IMR-90 (cell line): ENCODE data around the gene OPHN1. TPM values are rescaled to one million over a fixed set of nuclear protein-coding genes. Genes with fewer than 3 reads are reported as not detected.
A peak's percentile ranks its signal among the peaks of the same experiment; 100 is the strongest.

Source experiments
- ATAC-seq: fragments of 200-7000 bp; cut with Tn5 transposase; 2 replicates; pipeline ENCODE4 v1.9.1; 2020; ENCODE audit warnings: low read depth, mild to moderate bottlenecking, moderate library complexity
- BruUV-seq: library from RNA; stranded (reverse); fragments of 400-500 nt; replicated peaks from 2 replicates; lab custom pipeline; 2021; lab: Mats Ljungman, UMichigan
- CTCF ChIA-PET: fragments of 300-600 bp; formaldehyde crosslinking; extraction: SDS; loops from one replicate; lab custom pipeline; 2021; ENCODE audit warnings: antibody characterized with exemption; lab: Yijun Ruan, JAX
- POLR2A ChIA-PET: fragments of 300-600 bp; sonication (Branson Sonifier 250); formaldehyde crosslinking; loops from one replicate; lab custom pipeline; 2022; ENCODE audit warnings: antibody characterized with exemption; ENCODE audit not compliant: unreplicated experiment; lab: Charles Lee
- DNase-seq: peaks from one replicate; pipeline ENCODE4 v3.0.0; 2013
- H2AFZ ChIP-seq: replicated peaks from 2 replicates; pipeline ENCODE3; 2013; ENCODE audit warnings: low read length, mild to moderate bottlenecking; ENCODE audit not compliant: poor library complexity
- H2AK5ac ChIP-seq: 2 replicates; pipeline ENCODE4 v1.6.1; 2013; ENCODE audit warnings: low read depth, low read length, inconsistent platforms
- H2AK9ac ChIP-seq: replicated peaks from 2 replicates; pipeline ENCODE3; 2013; ENCODE audit warnings: mild to moderate bottlenecking, low read depth, low read length, moderate library complexity; ENCODE audit not compliant: poor library complexity
- H2BK120ac ChIP-seq: 2 replicates; pipeline ENCODE4 v1.6.1; 2013; ENCODE audit warnings: low read depth, low read length, inconsistent platforms
- H2BK15ac ChIP-seq: 3 replicates; pipeline ENCODE4 v1.6.1; 2013; ENCODE audit warnings: low read depth, low read length, inconsistent platforms
- H2BK20ac ChIP-seq: 2 replicates; pipeline ENCODE4 v1.6.1; 2013; ENCODE audit warnings: low read depth, mild to moderate bottlenecking, inconsistent platforms, low read length, moderate library complexity
- H2BK5ac ChIP-seq: 2 replicates; pipeline ENCODE4 v1.6.1; 2013; ENCODE audit warnings: mild to moderate bottlenecking, low read depth, low read length, inconsistent platforms; ENCODE audit not compliant: poor library complexity, severe bottlenecking
- H3K14ac ChIP-seq: replicated peaks from 2 replicates; pipeline ENCODE4 v1.6.1; 2013; ENCODE audit warnings: low read depth, low read length, inconsistent platforms
- H3K18ac ChIP-seq: 2 replicates; pipeline ENCODE4 v1.6.1; 2013; ENCODE audit warnings: low read depth, low read length, control low read depth
- H3K23ac ChIP-seq: 2 replicates; pipeline ENCODE4 v1.6.1; 2013; ENCODE audit warnings: low read depth, low read length, inconsistent platforms
- H3K27ac ChIP-seq: 2 replicates; pipeline ENCODE4 v1.5.1; 2013; ENCODE audit warnings: mild to moderate bottlenecking, control low read depth, low read length; ENCODE audit not compliant: insufficient read depth
- H3K27me3 ChIP-seq: 2 replicates; pipeline ENCODE4 v1.6.1; 2013; ENCODE audit warnings: low read length; ENCODE audit not compliant: control insufficient read depth, insufficient read depth
- H3K36me3 ChIP-seq: 2 replicates; pipeline ENCODE4 v1.6.1; 2013; ENCODE audit warnings: low read length, mixed read lengths; ENCODE audit not compliant: control insufficient read depth, insufficient read depth
- H3K4ac ChIP-seq: 2 replicates; pipeline ENCODE4 v1.6.1; 2013; ENCODE audit warnings: low read depth, low read length, inconsistent platforms
- H3K4me1 ChIP-seq: 2 replicates; pipeline ENCODE4 v1.6.1; 2013; ENCODE audit warnings: low read length, mixed read lengths; ENCODE audit not compliant: control insufficient read depth, insufficient read depth
- H3K4me2 ChIP-seq: 2 replicates; pipeline ENCODE4 v1.6.1; 2013; ENCODE audit warnings: low read depth, mild to moderate bottlenecking, control low read depth, low read length, moderate library complexity
- H3K4me3 ChIP-seq: 2 replicates; pipeline ENCODE4 v1.5.1; 2013; ENCODE audit warnings: low read depth, mild to moderate bottlenecking, control low read depth, low read length, moderate library complexity; ENCODE audit not compliant: insufficient read depth
- H3K56ac ChIP-seq: 2 replicates; pipeline ENCODE4 v1.6.1; 2013; ENCODE audit warnings: low read length, inconsistent platforms; ENCODE audit not compliant: insufficient read depth; ENCODE audit errors: extremely low read depth
- H3K79me1 ChIP-seq, 2 experiments: 2 replicates each; pipeline ENCODE4 v1.6.1; 2013; ENCODE audit warnings: low read length in 2 of 2, inconsistent platforms in 1 of 2, low read depth in 1 of 2
- H3K9ac ChIP-seq: 2 replicates; pipeline ENCODE4 v1.6.1; 2013; ENCODE audit warnings: low read depth, low read length, control low read depth
- H3K9me1 ChIP-seq: 2 replicates; pipeline ENCODE4 v1.6.1; 2013; ENCODE audit warnings: low read length, inconsistent platforms; ENCODE audit not compliant: insufficient read depth
- H3K9me3 ChIP-seq: 2 replicates; pipeline ENCODE4 v1.6.1; 2013; ENCODE audit warnings: low read length; ENCODE audit not compliant: control insufficient read depth, insufficient read depth
- H4K20me1 ChIP-seq: 2 replicates; pipeline ENCODE4 v1.6.1; 2013; ENCODE audit warnings: low read length, inconsistent platforms; ENCODE audit not compliant: insufficient read depth
- H4K5ac ChIP-seq: 2 replicates; pipeline ENCODE4 v1.6.1; 2013; ENCODE audit warnings: mild to moderate bottlenecking, low read depth, low read length, control low read depth
- H4K8ac ChIP-seq, 2 experiments: 2 replicates each; pipeline ENCODE4 v1.6.1; 2013; ENCODE audit warnings: low read depth in 2 of 2, low read length in 2 of 2, control low read depth in 1 of 2, inconsistent platforms in 1 of 2
- H4K91ac ChIP-seq: 2 replicates; pipeline ENCODE4 v1.6.1; 2013; ENCODE audit warnings: low read depth, low read length, inconsistent platforms; ENCODE audit not compliant: insufficient read depth
- BHLHE40 ChIP-seq: fragments of 150-350 bp; IDR thresholded peaks from 2 replicates; pipeline ENCODE4 v1.6.1; 2016; ENCODE audit warnings: mild to moderate bottlenecking, low read depth, low read length
- CEBPB ChIP-seq: IDR thresholded peaks from 2 replicates; pipeline ENCODE4 v1.6.1; 2012; ENCODE audit warnings: low read depth, low read length, improper control_type of control experiment
- CHD1 ChIP-seq: IDR thresholded peaks from 2 replicates; pipeline ENCODE4 v1.6.1; 2012; ENCODE audit warnings: low read depth, low read length, improper control_type of control experiment
- FOS ChIP-seq: fragments of 150-350 bp; IDR thresholded peaks from 2 replicates; pipeline ENCODE4 v1.6.1; 2016; ENCODE audit warnings: low read depth, low read length
- MAFK ChIP-seq: IDR thresholded peaks from 2 replicates; pipeline ENCODE4 v1.6.1; 2012; ENCODE audit warnings: low read depth, low read length, improper control_type of control experiment
- MAZ ChIP-seq: IDR thresholded peaks from 2 replicates; pipeline ENCODE4 v1.6.1; 2012; ENCODE audit warnings: low read depth, mild to moderate bottlenecking, low read length, improper control_type of control experiment, moderate library complexity, borderline replicate concordance
- MXI1 ChIP-seq: IDR thresholded peaks from 2 replicates; pipeline ENCODE4 v1.6.1; 2012; ENCODE audit warnings: low read depth, mild to moderate bottlenecking, low read length, moderate library complexity, borderline replicate concordance
- NFE2L2 ChIP-seq: fragments of 150-350 bp; IDR thresholded peaks from 2 replicates; pipeline ENCODE4 v1.6.1; 2016; ENCODE audit warnings: low read depth, mild to moderate bottlenecking, low read length
- POLR2A ChIP-seq: IDR thresholded peaks from 2 replicates; pipeline ENCODE4 v1.6.1; 2012; ENCODE audit warnings: mild to moderate bottlenecking, low read depth, low read length
- RAD21 ChIP-seq: IDR thresholded peaks from 2 replicates; pipeline ENCODE4 v1.6.1; 2012; ENCODE audit warnings: low read length, improper control_type of control experiment
- RCOR1 ChIP-seq: IDR thresholded peaks from 2 replicates; pipeline ENCODE4 v1.6.1; 2012; ENCODE audit warnings: mild to moderate bottlenecking, low read length, improper control_type of control experiment; ENCODE audit not compliant: insufficient replicate concordance
- RFX5 ChIP-seq: IDR thresholded peaks from 2 replicates; pipeline ENCODE4 v1.8.0; 2012; ENCODE audit warnings: low read depth, mild to moderate bottlenecking, low read length, moderate library complexity
- SMC3 ChIP-seq: fragments of 150-350 bp; IDR thresholded peaks from 2 replicates; pipeline ENCODE4 v1.6.1; 2016; ENCODE audit warnings: low read depth, mild to moderate bottlenecking, antibody characterized with exemption, low read length, moderate library complexity
- WGBS, 2 experiments: methylation state at CpG; one replicate each; pipeline versions ENCODE4 v1.1.5 to v1.1.7; 2013; ENCODE audit warnings: missing lambda C conversion rate in 2 of 2; ENCODE audit not compliant: insufficient read length in 1 of 2; ENCODE audit errors: extremely low coverage in 2 of 2; 5-methylcytosine and 5-hydroxymethylcytosine counted together
- dilution Hi-C: fragments of 300-500 bp; cut with HindIII; formaldehyde crosslinking; loops from one replicate; pipeline ENCODE4 v1.14.3; 2018; ENCODE audit warnings: low sequenced_read_pairs; ENCODE audit not compliant: unreplicated experiment
- in situ Hi-C: fragments of 300-500 bp; cut with MboI; formaldehyde crosslinking; loops from 3 replicates; pipeline ENCODE4 v1.14.3; 2019; ENCODE audit warnings: low sequenced_read_pairs, inconsistent platforms, mixed read lengths
- intact Hi-C: fragments of 100-400 bp; cut with micrococcal nuclease; formaldehyde crosslinking; loops from 2 replicates; pipeline ENCODE4 v1.10.0; 2022
- polyA plus RNA-seq, 3 experiments: library from polyadenylated mRNA; depleted of rRNA; stranded (reverse); fragments of >200 nt; gene quantifications; 2 replicates each; pipeline ENCODE4 v1.2.3, GENCODE V29; 2012; ENCODE audit warnings: low replicate concordance in 1 of 3
- total RNA-seq: library from RNA; depleted of rRNA; stranded (reverse); fragments of >200 nt; gene quantifications from 2 replicates; pipeline ENCODE4 v1.2.3, GENCODE V29; 2012
- TF ChIP-seq, protein P1 (sequence below): fragments of 150-350 bp; IDR thresholded peaks from 2 replicates; pipeline ENCODE4 v1.6.1; 2017; ENCODE audit warnings: mild to moderate bottlenecking, antibody characterized with exemption, low read length, low read depth
- TF ChIP-seq, protein P2 (sequence below): fragments of 150-350 bp; IDR thresholded peaks from 2 replicates; pipeline ENCODE4 v1.6.1; 2016; ENCODE audit warnings: low read depth, mild to moderate bottlenecking, low read length, moderate library complexity, borderline replicate concordance
- TF ChIP-seq, protein P3 (sequence below): conservative IDR thresholded peaks from 2 replicates; pipeline ENCODE4 v1.5.1; 2012; ENCODE audit warnings: mild to moderate bottlenecking, low read depth, low read length, improper control_type of control experiment

OPHN1 gene
- total and polyA plus RNA-seq, 2 of the 4 experiments (the other 2 are of a cell fraction): 4.0 to 13.1 TPM

DNA sequence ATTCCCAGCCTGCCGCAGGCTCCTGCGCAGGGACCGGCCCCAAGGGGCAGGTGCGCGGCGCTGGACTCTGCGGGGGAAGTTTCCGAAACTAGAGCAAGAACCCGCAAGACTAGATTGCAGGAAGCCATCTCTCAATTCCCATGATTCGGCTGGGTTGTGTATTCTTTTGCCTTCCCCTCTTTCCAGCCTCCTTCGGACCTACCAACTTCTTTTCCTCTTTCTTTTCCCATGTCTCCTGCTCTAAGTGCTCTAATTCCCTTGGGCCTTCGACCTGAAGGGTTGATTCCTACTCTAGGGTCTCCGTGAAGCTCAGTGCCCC lies 645 bp upstream of the OPHN1 start:
- no peak for ATAC-seq
- Histone ChIP-seq H3K27ac (peak overlapping the region; percentile 82), H3K18ac (no peak overlapping the region), H3K27me3 (no peaks in the 10 kb centered on the region), H3K9me1 (no peaks in the 10 kb centered on the region), H2BK20ac (no peak overlapping the region), H2AK9ac (no peak overlapping the region), H2BK120ac (0 out of 2 replicates have a peak overlapping the region, but pooled peaks have one; percentile 20), H3K4me3 (peak overlapping the region; percentile 90), H4K91ac (no peak overlapping the region), H3K56ac (no peak overlapping the region), H3K9ac (peak overlapping the region; percentile 64), H3K14ac (0 out of 2 replicates have a peak overlapping the region, but pooled peaks have one; percentile 10), H3K36me3 (no peaks in the 10 kb centered on the region), H3K9me3 (no peaks in the 10 kb centered on the region), H2AFZ (peak overlapping the region; percentile 93), H3K4ac (peak overlapping the region; percentile 19; the same call in 1 of the 2 replicates), H2AK5ac (no peak overlapping the region), H3K79me1 (peaks cover 0 to 12% of the 10 kb centered on the region in 2 experiments; a peak in 2 of 4 replicates), H3K4me1 (0 out of 2 replicates have a peak, but pooled peaks cover 5% of the 10 kb centered on the region), H4K20me1 (no peaks in the 10 kb centered on the region), H4K8ac (peak overlapping the region; percentile 18 to 33; a peak in 2 of 4 replicates), H3K23ac (0 out of 2 replicates have a peak overlapping the region, but pooled peaks have one; percentile 17), H2BK15ac (no peak overlapping the region), H3K4me2 (peak overlapping the region; percentile 88), H4K5ac (peak overlapping the region; percentile 40; the same call in 1 of the 2 replicates), H2BK5ac (peak overlapping the region; percentile 64)
- WGBS, 2 experiments: 5% methylated on average over 9 of the region's 13 CpGs; no CpG with 5 or more reads in 1 of the 2 experiments
- in situ Hi-C loops (no loop called here), dilution Hi-C loops (no loop called here), intact Hi-C loops (loop anchor here (5.0 kb wide), 1 partner anchor 253 kb away; no protein-coding TSS in a partner anchor)
- no TSS peak for BruUV-seq
- ChIA-PET CTCF (no interaction called here), POLR2A (no interaction called here)
- no peak for DNase-seq
- TF ChIP-seq BHLHE40 (no peak), CEBPB (no peak), RFX5 (no peak), MXI1 (no peak), CHD1 (no peak), NFE2L2 (no peak), FOS (no peak), RAD21 (no peak), MAZ (no peak; the same call in 1 of the 2 replicates), RCOR1 (no peak), MAFK (no peak), SMC3 (no peak), POLR2A (no peak)
- TF ChIP-seq, protein P1, sequence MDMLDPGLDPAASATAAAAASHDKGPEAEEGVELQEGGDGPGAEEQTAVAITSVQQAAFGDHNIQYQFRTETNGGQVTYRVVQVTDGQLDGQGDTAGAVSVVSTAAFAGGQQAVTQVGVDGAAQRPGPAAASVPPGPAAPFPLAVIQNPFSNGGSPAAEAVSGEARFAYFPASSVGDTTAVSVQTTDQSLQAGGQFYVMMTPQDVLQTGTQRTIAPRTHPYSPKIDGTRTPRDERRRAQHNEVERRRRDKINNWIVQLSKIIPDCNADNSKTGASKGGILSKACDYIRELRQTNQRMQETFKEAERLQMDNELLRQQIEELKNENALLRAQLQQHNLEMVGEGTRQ: no peak
- TF ChIP-seq, protein P2, sequence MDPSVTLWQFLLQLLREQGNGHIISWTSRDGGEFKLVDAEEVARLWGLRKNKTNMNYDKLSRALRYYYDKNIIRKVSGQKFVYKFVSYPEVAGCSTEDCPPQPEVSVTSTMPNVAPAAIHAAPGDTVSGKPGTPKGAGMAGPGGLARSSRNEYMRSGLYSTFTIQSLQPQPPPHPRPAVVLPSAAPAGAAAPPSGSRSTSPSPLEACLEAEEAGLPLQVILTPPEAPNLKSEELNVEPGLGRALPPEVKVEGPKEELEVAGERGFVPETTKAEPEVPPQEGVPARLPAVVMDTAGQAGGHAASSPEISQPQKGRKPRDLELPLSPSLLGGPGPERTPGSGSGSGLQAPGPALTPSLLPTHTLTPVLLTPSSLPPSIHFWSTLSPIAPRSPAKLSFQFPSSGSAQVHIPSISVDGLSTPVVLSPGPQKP: no peak
- TF ChIP-seq, protein P3, sequence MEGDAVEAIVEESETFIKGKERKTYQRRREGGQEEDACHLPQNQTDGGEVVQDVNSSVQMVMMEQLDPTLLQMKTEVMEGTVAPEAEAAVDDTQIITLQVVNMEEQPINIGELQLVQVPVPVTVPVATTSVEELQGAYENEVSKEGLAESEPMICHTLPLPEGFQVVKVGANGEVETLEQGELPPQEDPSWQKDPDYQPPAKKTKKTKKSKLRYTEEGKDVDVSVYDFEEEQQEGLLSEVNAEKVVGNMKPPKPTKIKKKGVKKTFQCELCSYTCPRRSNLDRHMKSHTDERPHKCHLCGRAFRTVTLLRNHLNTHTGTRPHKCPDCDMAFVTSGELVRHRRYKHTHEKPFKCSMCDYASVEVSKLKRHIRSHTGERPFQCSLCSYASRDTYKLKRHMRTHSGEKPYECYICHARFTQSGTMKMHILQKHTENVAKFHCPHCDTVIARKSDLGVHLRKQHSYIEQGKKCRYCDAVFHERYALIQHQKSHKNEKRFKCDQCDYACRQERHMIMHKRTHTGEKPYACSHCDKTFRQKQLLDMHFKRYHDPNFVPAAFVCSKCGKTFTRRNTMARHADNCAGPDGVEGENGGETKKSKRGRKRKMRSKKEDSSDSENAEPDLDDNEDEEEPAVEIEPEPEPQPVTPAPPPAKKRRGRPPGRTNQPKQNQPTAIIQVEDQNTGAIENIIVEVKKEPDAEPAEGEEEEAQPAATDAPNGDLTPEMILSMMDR: no peak
